GM12892 (cell line): ENCODE data around the gene SLC35F1.

Source experiments
- POLR2A ChIP-seq: IDR thresholded peaks from 2 replicates; pipeline ENCODE4 v1.6.1; 2011; ENCODE audit warnings: low read depth, low read length, control low read depth
- POLR2AphosphoS5 ChIP-seq: IDR thresholded peaks from 2 replicates; pipeline ENCODE4 v1.6.1; 2011; ENCODE audit warnings: low read depth, low read length, control low read depth
- TAF1 ChIP-seq: IDR thresholded peaks from 2 replicates; pipeline ENCODE4 v1.6.1; 2011; ENCODE audit warnings: low read depth, mild to moderate bottlenecking, control low read depth, low read length, borderline replicate concordance

GRCh38 chr6:118092086-118092485 lies 185.0 kb downstream of the SLC35F1 start:
- TF ChIP-seq POLR2A (no peak), TAF1 (no peak), POLR2AphosphoS5 (no peak)
